ENCODE results near the gene MAML2. TPM values are rescaled to one million over a fixed set of nuclear protein-coding genes. Genes with fewer than 3 reads are reported as not detected.

The MAML2 gene
- total and polyA plus RNA-seq, 9 of the 15 experiments (the other 6 are each of a cell fraction or from before 2014, with no cell fraction given) = 0.79 to 6.8 (median 4.8) TPM

DNA sequence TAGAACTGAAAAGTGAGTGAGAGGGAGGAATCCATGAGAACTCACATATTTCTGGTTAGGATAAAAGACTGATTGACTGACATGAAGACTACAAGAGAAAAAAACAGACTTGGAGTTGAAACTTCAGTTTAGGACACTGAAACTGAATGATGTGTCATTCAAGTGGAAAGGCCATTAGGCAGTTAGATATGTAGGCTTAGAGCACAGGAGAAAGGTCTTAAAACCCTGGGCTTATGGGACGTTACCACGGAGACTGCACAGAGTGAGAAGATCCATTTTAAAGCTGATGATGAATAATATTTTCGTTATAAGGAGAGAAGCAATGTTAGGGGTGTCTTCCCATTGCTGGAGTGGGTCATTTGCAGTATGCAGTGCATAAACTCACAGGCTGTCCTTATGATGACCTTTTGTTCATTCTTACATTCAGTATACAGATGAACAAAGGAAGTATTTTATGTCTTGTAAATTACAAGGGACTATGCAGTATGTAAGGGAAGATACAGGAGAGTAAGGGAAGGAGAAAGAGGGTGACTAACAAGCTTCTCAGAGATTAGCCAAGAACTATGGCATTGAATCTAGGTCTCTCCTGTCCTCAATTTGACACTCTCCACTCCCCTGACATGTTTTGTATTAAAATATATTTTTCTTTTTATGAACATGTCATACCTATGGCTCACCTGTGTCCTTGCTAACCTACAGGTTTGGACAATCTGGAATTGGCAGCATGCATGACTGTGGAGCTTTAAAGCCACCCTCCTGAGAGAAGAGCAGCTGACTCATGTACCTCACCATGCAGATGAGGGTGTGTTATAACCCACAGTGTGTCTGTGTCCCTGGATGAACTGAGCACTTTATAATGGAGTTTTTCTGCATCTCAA is 63.7 kb downstream of the MAML2 start (continued):
- TF ChIP-seq, protein P1, sequence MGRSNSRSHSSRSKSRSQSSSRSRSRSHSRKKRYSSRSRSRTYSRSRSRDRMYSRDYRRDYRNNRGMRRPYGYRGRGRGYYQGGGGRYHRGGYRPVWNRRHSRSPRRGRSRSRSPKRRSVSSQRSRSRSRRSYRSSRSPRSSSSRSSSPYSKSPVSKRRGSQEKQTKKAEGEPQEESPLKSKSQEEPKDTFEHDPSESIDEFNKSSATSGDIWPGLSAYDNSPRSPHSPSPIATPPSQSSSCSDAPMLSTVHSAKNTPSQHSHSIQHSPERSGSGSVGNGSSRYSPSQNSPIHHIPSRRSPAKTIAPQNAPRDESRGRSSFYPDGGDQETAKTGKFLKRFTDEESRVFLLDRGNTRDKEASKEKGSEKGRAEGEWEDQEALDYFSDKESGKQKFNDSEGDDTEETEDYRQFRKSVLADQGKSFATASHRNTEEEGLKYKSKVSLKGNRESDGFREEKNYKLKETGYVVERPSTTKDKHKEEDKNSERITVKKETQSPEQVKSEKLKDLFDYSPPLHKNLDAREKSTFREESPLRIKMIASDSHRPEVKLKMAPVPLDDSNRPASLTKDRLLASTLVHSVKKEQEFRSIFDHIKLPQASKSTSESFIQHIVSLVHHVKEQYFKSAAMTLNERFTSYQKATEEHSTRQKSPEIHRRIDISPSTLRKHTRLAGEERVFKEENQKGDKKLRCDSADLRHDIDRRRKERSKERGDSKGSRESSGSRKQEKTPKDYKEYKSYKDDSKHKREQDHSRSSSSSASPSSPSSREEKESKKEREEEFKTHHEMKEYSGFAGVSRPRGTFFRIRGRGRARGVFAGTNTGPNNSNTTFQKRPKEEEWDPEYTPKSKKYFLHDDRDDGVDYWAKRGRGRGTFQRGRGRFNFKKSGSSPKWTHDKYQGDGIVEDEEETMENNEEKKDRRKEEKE (IDR thresholded peaks at IDR 0.05; ENCODE audit: borderline replicate concordance in 1 of 2, control insufficient read depth in 1 of 2, low read depth in 2 of 2, low read length in 1 of 2) = no peak
- TF ChIP-seq, protein P2, sequence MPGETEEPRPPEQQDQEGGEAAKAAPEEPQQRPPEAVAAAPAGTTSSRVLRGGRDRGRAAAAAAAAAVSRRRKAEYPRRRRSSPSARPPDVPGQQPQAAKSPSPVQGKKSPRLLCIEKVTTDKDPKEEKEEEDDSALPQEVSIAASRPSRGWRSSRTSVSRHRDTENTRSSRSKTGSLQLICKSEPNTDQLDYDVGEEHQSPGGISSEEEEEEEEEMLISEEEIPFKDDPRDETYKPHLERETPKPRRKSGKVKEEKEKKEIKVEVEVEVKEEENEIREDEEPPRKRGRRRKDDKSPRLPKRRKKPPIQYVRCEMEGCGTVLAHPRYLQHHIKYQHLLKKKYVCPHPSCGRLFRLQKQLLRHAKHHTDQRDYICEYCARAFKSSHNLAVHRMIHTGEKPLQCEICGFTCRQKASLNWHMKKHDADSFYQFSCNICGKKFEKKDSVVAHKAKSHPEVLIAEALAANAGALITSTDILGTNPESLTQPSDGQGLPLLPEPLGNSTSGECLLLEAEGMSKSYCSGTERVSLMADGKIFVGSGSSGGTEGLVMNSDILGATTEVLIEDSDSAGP (CRISPR knock-in tag; IDR thresholded peaks at IDR 0.05) = no peak
- TF ChIP-seq, protein P3, sequence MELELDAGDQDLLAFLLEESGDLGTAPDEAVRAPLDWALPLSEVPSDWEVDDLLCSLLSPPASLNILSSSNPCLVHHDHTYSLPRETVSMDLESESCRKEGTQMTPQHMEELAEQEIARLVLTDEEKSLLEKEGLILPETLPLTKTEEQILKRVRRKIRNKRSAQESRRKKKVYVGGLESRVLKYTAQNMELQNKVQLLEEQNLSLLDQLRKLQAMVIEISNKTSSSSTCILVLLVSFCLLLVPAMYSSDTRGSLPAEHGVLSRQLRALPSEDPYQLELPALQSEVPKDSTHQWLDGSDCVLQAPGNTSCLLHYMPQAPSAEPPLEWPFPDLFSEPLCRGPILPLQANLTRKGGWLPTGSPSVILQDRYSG (tag; conservative IDR thresholded peaks at IDR 0.05; ENCODE audit: low read depth) = 0 out of 2 replicates have a peak, but pooled peaks have one; percentile 29
- TF ChIP-seq, protein P4, sequence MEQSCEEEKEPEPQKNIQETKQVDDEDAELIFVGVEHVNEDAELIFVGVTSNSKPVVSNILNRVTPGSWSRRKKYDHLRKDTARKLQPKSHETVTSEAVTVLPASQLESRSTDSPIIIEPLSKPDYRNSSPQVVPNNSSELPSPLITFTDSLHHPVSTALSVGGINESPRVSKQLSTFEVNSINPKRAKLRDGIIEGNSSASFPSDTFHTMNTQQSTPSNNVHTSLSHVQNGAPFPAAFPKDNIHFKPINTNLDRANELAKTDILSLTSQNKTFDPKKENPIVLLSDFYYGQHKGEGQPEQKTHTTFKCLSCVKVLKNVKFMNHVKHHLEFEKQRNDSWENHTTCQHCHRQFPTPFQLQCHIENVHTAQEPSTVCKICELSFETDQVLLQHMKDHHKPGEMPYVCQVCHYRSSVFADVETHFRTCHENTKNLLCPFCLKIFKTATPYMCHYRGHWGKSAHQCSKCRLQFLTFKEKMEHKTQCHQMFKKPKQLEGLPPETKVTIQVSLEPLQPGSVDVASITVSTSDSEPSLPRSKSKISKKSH (CRISPR knock-in tag; IDR thresholded peaks at IDR 0.05) = no peak
- no peak for TF ChIP-seq CCNT2 (IDR thresholded peaks at IDR 0.05; ENCODE audit: borderline replicate concordance, extremely low read depth, insufficient read length, low read depth, low read length)

Data from K562 (cell line).